Retinal pigment epithelial cell (primary cell): ENCODE measurements around the gene SAMD1.

Experiments used
- DNase-seq: peaks from one replicate; pipeline ENCODE4 v3.0.0-alpha.2; 2010; ENCODE audit warnings: low read depth
- H3K4me3 ChIP-seq: 2 replicates; pipeline ENCODE4 v1.5.1; 2011; ENCODE audit warnings: mild to moderate bottlenecking, low read length, control low read depth, moderate library complexity
- TF ChIP-seq, protein P1 (sequence below): conservative IDR thresholded peaks from 2 replicates; pipeline ENCODE4 v1.5.1; 2011; ENCODE audit warnings: low read depth, low read length, control low read depth, inconsistent platforms

The SAMD1 gene

DNA sequence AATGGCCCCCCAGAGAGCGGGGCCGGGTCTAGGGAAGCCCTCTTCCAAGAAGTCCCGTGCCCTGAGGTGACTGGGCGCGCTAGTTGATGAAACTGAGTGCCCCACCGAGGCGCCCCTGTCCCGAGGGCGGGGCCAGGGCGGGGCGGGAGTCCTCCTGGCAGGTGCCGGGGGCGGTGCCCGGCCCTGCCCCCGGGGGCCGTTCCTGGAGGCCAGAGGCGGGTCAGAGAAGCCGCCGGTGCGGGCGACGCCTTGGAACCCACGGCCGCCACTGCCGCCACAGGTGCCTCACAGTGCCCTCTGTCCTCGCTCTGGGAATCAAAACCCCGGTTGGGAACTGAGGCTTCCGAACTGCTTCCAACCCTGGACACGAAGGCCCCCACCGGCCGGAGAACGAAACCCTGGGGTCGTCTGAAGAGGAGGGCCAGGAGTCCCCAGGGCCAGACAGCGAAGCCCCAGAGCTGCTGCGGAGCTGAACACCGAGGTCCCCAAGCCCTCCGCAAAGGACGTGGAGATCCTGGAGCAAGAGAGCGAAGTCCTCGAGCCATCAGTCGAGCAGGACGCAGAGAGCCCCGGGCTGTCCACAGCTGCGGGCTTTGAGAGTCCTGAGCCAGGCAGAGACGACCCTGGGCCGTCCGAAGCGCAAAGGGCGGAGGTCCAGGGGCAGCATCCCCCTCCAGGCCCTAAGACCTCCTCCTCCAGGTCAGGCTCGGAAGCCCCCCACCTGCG lies 17.9 kb downstream of the SAMD1 start, which contains the start of gene MISP3:
MISP3 (plus strand) TSS at position 252 of the 726 bp plus-strand sequence. CDS start 524 bp downstream, outside the sequence.
- no peak for DNase-seq
- TF ChIP-seq, protein P1, sequence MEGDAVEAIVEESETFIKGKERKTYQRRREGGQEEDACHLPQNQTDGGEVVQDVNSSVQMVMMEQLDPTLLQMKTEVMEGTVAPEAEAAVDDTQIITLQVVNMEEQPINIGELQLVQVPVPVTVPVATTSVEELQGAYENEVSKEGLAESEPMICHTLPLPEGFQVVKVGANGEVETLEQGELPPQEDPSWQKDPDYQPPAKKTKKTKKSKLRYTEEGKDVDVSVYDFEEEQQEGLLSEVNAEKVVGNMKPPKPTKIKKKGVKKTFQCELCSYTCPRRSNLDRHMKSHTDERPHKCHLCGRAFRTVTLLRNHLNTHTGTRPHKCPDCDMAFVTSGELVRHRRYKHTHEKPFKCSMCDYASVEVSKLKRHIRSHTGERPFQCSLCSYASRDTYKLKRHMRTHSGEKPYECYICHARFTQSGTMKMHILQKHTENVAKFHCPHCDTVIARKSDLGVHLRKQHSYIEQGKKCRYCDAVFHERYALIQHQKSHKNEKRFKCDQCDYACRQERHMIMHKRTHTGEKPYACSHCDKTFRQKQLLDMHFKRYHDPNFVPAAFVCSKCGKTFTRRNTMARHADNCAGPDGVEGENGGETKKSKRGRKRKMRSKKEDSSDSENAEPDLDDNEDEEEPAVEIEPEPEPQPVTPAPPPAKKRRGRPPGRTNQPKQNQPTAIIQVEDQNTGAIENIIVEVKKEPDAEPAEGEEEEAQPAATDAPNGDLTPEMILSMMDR = no peak
- peak within 1 kb of the TSS; percentile 70 for H3K4me3 ChIP-seq

DNA sequence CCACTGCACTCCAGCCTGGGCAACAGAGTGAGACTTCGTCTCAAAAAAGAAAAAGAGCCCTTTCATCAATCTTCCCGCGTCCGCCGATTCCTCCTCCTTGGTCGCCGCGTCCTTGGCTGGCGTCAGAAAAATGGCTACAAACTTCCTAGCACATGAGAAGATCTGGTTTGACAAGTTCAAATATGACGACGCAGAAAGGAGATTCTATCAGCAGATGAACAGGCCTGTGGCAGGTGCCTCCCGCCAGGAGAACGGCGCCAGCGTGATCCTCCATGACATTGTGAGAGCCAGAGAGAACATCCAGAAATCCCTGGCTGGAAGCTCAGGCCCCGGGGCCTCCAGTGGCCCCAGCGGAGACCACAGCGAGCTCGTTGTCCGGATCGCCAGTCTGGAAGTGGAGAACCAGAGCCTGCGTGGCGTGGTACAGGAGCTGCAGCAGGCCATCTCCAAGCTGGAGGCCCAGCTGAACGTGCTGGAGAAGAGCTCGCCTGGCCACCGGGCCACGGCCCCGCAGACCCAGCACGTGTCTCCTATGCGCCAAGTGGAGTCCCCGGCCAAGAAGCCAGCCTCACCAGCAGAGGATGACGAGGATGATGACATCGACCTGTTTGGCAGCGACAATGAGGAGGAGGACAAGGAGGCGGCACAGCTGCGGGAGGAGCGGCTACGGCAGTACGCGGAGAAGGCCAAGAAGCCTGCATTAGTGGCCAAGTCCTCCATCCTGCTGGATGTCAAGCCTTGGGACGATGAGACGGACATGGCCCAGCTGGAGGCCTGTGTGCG lies 20.1 kb downstream of the SAMD1 start:
- no peak overlapping the region for H3K4me3 ChIP-seq
- TF ChIP-seq, protein P1 = no peak
- no peak for DNase-seq

DNA sequence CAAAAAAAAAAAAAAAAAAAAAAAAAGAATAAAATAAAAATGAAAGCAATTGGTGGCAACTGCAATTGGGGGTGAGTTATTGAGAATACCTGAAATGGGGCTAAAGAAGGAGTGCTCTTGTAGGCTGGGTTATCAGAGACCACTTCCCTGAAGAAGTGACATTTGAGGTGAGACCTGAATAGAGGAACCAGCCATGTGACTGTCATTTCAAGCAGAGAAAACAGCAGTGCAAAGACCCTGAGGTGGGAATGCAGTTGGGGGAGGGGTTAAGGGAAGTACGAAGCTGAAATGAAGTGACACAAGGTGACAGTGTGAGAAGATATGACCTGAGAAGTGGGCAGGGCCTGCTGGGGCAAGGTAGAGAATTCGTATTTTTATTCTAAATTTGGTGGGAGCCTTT lies 24.4 kb downstream of the SAMD1 start:
- DNase-seq = no peak
- H3K4me3 ChIP-seq = no peak overlapping the region
- TF ChIP-seq, protein P1 = no peak

DNA sequence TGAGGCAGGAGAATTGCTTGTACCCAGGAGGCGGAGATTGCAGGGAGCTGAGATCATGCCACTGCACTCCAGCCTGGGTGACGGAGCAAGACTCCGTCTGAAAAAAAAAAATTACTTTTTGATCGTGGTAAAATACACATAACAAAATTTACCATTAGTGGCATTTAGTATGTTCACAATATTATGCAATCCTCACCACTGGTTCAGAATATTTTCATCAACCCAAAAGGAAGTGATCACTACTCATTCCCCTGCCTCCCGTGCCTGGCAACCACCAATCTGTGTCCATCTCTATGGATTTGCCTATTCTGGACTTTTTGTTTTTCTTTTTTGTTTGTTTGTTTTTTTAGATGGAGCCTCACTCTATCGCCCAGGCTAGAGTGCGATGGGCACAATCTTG lies 27.4 kb downstream of the SAMD1 start:
- no peak overlapping the region for H3K4me3 ChIP-seq
- DNase-seq = no peak
- TF ChIP-seq, protein P1 = no peak

DNA sequence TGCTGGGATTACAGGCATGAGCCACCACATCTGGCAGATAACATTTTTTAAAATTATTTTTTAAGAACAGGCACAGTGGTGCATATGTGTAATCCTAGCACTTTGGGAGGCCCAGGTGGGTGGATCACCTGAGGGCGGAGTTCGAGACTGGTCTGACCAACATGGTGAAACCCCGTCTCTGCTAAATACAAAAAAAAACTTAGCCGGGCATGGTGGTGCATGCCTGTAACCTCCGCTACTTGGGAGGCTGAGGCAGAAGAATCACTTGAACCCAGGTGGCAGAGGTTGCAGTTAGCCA lies 28.0 kb downstream of the SAMD1 start:
- no peak overlapping the region for H3K4me3 ChIP-seq
- TF ChIP-seq, protein P1 = no peak
- DNase-seq = no peak

DNA sequence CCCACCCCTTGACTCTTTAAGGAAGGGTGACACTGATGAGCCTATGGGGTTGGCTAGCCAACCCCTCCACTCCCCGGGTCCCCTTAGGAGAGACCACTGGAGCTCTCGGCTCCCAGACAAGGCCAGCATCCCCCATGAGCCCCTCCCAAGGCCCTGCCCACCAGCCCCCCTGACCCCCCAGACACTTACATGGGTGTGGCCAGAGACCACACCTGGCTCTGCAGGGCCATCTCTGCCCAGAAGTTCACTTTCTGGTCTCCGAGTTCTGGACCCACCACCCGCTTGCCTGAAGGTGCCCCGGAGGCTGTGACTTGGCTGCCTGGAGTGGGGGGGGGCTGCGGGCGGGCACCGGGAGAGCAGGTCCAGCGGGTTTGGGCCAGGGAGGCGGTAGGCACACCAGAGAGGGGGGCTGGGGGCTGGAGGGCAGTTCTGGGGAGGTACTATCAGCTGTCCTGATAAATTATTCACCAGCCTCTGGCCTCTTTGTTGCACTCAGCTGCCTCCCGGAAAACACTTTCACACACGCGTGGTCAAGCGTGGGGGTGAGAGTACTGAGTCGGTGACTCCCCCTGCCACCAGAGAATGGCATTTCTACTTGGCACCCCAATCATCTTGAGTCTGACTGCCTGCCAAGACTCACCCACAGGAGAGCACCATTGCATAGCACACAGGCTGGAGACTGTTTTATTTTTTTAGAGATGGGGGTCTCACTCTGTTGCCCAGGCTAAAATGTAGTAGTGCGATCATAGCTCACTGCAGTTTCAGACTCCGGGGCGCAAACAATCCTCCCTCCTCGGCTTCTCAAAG lies 28.6 kb downstream of the SAMD1 start, which contains the start of gene PALM3:
PALM3 (minus strand) TSS at position 326 of the 807 bp plus-strand sequence; CDS start at position 230, 96 bp downstream.
- H3K4me3 ChIP-seq = no peak within 1 kb of the TSS
- TF ChIP-seq, protein P1 = no peak

More for the DNA sequence above, 28.6 kb downstream of the SAMD1 start, which contains the start of gene PALM3:
- no peak for DNase-seq
